ENCODE results near the gene MAB21L3. TPM values are rescaled to one million over a fixed set of nuclear protein-coding genes. Genes with fewer than 3 reads are reported as not detected.

Gene MAB21L3
- total and polyA plus RNA-seq, 2 of the 13 experiments (the other 11 are each of a cell fraction or from before 2014, with no cell fraction given): 0.55 to 4.1 TPM

DNA sequence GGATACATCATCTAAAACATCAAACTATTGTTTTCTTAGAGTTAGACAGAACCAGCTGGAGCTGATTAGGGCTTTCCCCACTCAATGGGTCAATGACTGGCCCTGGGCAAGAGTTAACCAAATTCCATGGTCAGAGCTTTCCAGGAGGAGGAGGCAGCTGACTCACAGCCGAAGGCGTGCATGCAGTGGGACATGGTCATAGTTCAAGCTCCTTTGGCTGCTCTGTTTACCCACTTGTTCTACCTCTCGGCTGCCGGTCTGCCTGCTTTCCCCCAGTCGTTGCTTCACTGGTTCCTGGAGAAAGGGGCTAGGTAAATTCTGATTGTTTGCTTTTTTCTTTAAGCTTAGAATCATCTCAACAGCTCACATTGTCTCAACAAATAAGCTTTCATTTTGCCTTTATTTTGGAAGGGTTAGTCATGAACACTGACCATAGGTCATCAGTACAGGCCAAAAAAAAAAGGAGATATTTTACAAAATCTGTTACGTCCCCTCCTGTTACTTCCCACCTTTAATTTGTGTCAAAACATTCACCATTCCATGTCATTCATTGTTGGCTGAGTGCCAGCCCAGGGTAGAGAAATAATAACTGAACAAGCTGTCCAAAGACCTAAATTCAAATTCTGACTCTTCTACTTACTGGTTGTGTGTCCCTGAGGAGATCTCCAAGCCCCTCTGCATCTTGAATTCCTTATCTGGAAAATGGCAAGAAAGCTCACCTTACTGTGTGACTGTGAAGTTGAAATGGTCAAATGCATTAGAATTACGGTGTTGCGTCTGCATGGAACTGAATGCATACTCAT, 12.0 kb downstream of the MAB21L3 start (continued):
- TF ChIP-seq FUBP1 (CRISPR knock-in tag; IDR thresholded peaks at IDR 0.05; ENCODE audit: borderline replicate concordance) (no peak), ZNF530 (CRISPR knock-in tag; IDR thresholded peaks at IDR 0.05; ENCODE audit: low read depth) (no peak), NFRKB (IDR thresholded peaks at IDR 0.05) (no peak), FOSL1 (CRISPR knock-in tag; IDR thresholded peaks at IDR 0.05; ENCODE audit: borderline replicate concordance) (peak; percentile 79), MXI1 (IDR thresholded peaks at IDR 0.05; ENCODE audit: borderline replicate concordance, low read depth, low read length) (peak; percentile 34; the same call in 1 of the 3 replicates), ZNF816 (CRISPR knock-in tag; IDR thresholded peaks at IDR 0.05; ENCODE audit: borderline replicate concordance) (no peak), HES4 (CRISPR knock-in tag; IDR thresholded peaks at IDR 0.05; ENCODE audit: borderline replicate concordance) (no peak), ARNTL (CRISPR knock-in tag; IDR thresholded peaks at IDR 0.05) (peak; percentile 50; the same call in 1 of the 2 replicates), ZNF317 (CRISPR knock-in tag; IDR thresholded peaks at IDR 0.05) (peak; percentile 81; the same call in 1 of the 2 replicates), TMF1 (CRISPR knock-in tag; IDR thresholded peaks at IDR 0.05; ENCODE audit: low read depth) (no peak), MED8 (CRISPR knock-in tag; IDR thresholded peaks at IDR 0.05; ENCODE audit: insufficient replicate concordance) (no peak), ZNF615 (CRISPR knock-in tag; IDR thresholded peaks at IDR 0.05; ENCODE audit: borderline replicate concordance) (no peak), SAFB2 (CRISPR knock-in tag; IDR thresholded peaks at IDR 0.05; ENCODE audit: borderline replicate concordance, low read depth) (no peak), IRF9 (CRISPR knock-in tag; IDR thresholded peaks at IDR 0.05; ENCODE audit: borderline replicate concordance) (no peak; the same call in 1 of the 2 replicates), ZBTB7A (CRISPR knock-in tag; IDR thresholded peaks at IDR 0.05) (no peak), ZFY (CRISPR knock-in tag; IDR thresholded peaks at IDR 0.05) (0 out of 2 replicates have a peak, but pooled peaks have one; percentile 17), ZNF207 (IDR thresholded peaks at IDR 0.05; ENCODE audit: borderline replicate concordance) (no peak), NFE2 (CRISPR knock-in tag; IDR thresholded peaks at IDR 0.05) (no peak), FOXK1 (CRISPR knock-in tag; IDR thresholded peaks at IDR 0.05; ENCODE audit: borderline replicate concordance, low read depth) (peak; percentile 67; the same call in 1 of the 2 replicates), ARNT (IDR thresholded peaks at IDR 0.05) (no peak), POLR2G (IDR thresholded peaks at IDR 0.05; ENCODE audit: low read depth, low read length) (no peak)
- TF ChIP-seq, protein P1, sequence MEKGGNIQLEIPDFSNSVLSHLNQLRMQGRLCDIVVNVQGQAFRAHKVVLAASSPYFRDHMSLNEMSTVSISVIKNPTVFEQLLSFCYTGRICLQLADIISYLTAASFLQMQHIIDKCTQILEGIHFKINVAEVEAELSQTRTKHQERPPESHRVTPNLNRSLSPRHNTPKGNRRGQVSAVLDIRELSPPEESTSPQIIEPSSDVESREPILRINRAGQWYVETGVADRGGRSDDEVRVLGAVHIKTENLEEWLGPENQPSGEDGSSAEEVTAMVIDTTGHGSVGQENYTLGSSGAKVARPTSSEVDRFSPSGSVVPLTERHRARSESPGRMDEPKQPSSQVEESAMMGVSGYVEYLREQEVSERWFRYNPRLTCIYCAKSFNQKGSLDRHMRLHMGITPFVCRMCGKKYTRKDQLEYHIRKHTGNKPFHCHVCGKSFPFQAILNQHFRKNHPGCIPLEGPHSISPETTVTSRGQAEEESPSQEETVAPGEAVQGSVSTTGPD (CRISPR knock-in tag; IDR thresholded peaks at IDR 0.05): peak; percentile 95
- TF ChIP-seq, protein P2, sequence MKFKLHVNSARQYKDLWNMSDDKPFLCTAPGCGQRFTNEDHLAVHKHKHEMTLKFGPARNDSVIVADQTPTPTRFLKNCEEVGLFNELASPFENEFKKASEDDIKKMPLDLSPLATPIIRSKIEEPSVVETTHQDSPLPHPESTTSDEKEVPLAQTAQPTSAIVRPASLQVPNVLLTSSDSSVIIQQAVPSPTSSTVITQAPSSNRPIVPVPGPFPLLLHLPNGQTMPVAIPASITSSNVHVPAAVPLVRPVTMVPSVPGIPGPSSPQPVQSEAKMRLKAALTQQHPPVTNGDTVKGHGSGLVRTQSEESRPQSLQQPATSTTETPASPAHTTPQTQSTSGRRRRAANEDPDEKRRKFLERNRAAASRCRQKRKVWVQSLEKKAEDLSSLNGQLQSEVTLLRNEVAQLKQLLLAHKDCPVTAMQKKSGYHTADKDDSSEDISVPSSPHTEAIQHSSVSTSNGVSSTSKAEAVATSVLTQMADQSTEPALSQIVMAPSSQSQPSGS (CRISPR knock-in tag; IDR thresholded peaks at IDR 0.05): no peak
- TF ChIP-seq, protein P3, sequence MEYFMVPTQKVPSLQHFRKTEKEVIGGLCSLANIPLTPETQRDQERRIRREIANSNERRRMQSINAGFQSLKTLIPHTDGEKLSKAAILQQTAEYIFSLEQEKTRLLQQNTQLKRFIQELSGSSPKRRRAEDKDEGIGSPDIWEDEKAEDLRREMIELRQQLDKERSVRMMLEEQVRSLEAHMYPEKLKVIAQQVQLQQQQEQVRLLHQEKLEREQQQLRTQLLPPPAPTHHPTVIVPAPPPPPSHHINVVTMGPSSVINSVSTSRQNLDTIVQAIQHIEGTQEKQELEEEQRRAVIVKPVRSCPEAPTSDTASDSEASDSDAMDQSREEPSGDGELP (IDR thresholded peaks at IDR 0.05; ENCODE audit: borderline replicate concordance, low read depth): peak; percentile 88
